H9 (cell line): ENCODE results near the gene TUBA1A. TPM values are rescaled to one million over a fixed set of nuclear protein-coding genes. Genes with fewer than 3 reads are reported as not detected.

Experiments used
- DNase-seq: peaks from one replicate; pipeline ENCODE4 v3.0.0-alpha.2; 2017
- H2AFZ ChIP-seq: one replicate; pipeline ENCODE4 v1.6.1; 2013; ENCODE audit warnings: mild to moderate bottlenecking, low read length, control low read depth, moderate library complexity
- H2AK5ac ChIP-seq: 2 replicates; pipeline ENCODE4 v1.6.1; 2013; ENCODE audit warnings: low read length, control low read depth, mixed read lengths; ENCODE audit not compliant: insufficient read length
- H2BK120ac ChIP-seq: one replicate; pipeline ENCODE4 v1.6.1; 2013; ENCODE audit warnings: low read depth, mild to moderate bottlenecking, low read length, control low read depth, inconsistent platforms; ENCODE audit not compliant: poor library complexity, severe bottlenecking
- H2BK12ac ChIP-seq: 2 replicates; pipeline ENCODE4 v1.6.1; 2013; ENCODE audit warnings: low read length, control low read depth, mixed read lengths, low read depth; ENCODE audit not compliant: insufficient read length
- H2BK15ac ChIP-seq: 2 replicates; pipeline ENCODE4 v1.6.1; 2013; ENCODE audit warnings: low read depth, low read length, control low read depth
- H2BK20ac ChIP-seq: one replicate; pipeline ENCODE4 v1.6.1; 2013; ENCODE audit warnings: low read depth, mild to moderate bottlenecking, low read length, control low read depth, inconsistent platforms; ENCODE audit not compliant: poor library complexity, severe bottlenecking
- H2BK5ac ChIP-seq: 2 replicates; pipeline ENCODE4 v1.6.1; 2013; ENCODE audit warnings: low read length, control low read depth, mixed read lengths; ENCODE audit not compliant: insufficient read length
- H3K14ac ChIP-seq: 2 replicates; pipeline ENCODE4 v1.6.1; 2013; ENCODE audit warnings: low read length, control low read depth; ENCODE audit not compliant: insufficient read depth
- H3K18ac ChIP-seq: 2 replicates; pipeline ENCODE4 v1.6.1; 2013; ENCODE audit warnings: low read depth, mild to moderate bottlenecking, mixed read lengths, low read length, control low read depth; ENCODE audit not compliant: insufficient read length
- H3K23ac ChIP-seq: 2 replicates; pipeline ENCODE4 v1.6.1; 2013; ENCODE audit warnings: low read length, control low read depth, mixed read lengths, low read depth; ENCODE audit not compliant: insufficient read length
- H3K23me2 ChIP-seq: 2 replicates; pipeline ENCODE4 v1.6.1; 2013; ENCODE audit warnings: low read depth, mild to moderate bottlenecking, mixed read lengths, low read length, control low read depth; ENCODE audit not compliant: insufficient read length, poor library complexity, severe bottlenecking
- H3K27ac ChIP-seq: 2 replicates; pipeline ENCODE4 v1.5.1; 2013; ENCODE audit warnings: low read length, control low read depth, mixed read lengths, low read depth; ENCODE audit not compliant: insufficient read length
- H3K27me3 ChIP-seq: 2 replicates; pipeline ENCODE4 v1.6.1; 2013; ENCODE audit warnings: low read length, control low read depth, inconsistent platforms; ENCODE audit not compliant: insufficient read depth
- H3K4ac ChIP-seq: 2 replicates; pipeline ENCODE4 v1.6.1; 2013; ENCODE audit warnings: low read depth, mild to moderate bottlenecking, control low read depth, inconsistent platforms, low read length, moderate library complexity
- H3K4me1 ChIP-seq: 2 replicates; pipeline ENCODE4 v1.6.1; 2013; ENCODE audit warnings: low read length, control low read depth, inconsistent platforms; ENCODE audit not compliant: insufficient read depth
- H3K4me2 ChIP-seq: 2 replicates; pipeline ENCODE4 v1.6.1; 2013; ENCODE audit warnings: low read length, control low read depth, mixed read lengths; ENCODE audit not compliant: insufficient read length, insufficient read depth
- H3K56ac ChIP-seq: 2 replicates; pipeline ENCODE4 v1.6.1; 2013; ENCODE audit warnings: low read depth, mild to moderate bottlenecking, mixed read lengths, low read length, control low read depth; ENCODE audit not compliant: insufficient read length
- H3K79me1 ChIP-seq: 2 replicates; pipeline ENCODE4 v1.6.1; 2013; ENCODE audit warnings: low read depth, mild to moderate bottlenecking, moderate library complexity, low read length, control low read depth, inconsistent platforms; ENCODE audit not compliant: insufficient read depth, poor library complexity, severe bottlenecking
- H3K79me2 ChIP-seq: 2 replicates; pipeline ENCODE4 v1.6.1; 2013; ENCODE audit warnings: low read length, control low read depth, inconsistent platforms; ENCODE audit not compliant: insufficient read depth
- H3K9ac ChIP-seq: 2 replicates; pipeline ENCODE4 v1.6.1; 2013; ENCODE audit warnings: low read length, control low read depth, mixed read lengths; ENCODE audit not compliant: insufficient read length; ENCODE audit errors: extremely low read depth
- H3K9me3 ChIP-seq: one replicate; pipeline ENCODE4 v1.6.1; 2013; ENCODE audit warnings: low read depth, low read length, inconsistent platforms; ENCODE audit not compliant: control insufficient read depth
- H3T11ph ChIP-seq: one replicate; pipeline ENCODE4 v1.6.1; 2013; ENCODE audit warnings: mild to moderate bottlenecking, low read length, control low read depth, inconsistent platforms
- H4K20me1 ChIP-seq: one replicate; pipeline ENCODE4 v1.6.1; 2013; ENCODE audit not compliant: control insufficient read depth, insufficient read length, insufficient read depth
- H4K5ac ChIP-seq: 2 replicates; pipeline ENCODE4 v1.6.1; 2013; ENCODE audit warnings: low read depth, mild to moderate bottlenecking, mixed read lengths, low read length, control low read depth; ENCODE audit not compliant: insufficient read length
- H4K8ac ChIP-seq: replicated peaks from 2 replicates; pipeline ENCODE4 v1.6.1; 2013; ENCODE audit warnings: low read length, control low read depth, mixed read lengths, low read depth; ENCODE audit not compliant: insufficient read length
- H4K91ac ChIP-seq: 2 replicates; pipeline ENCODE4 v1.6.1; 2013; ENCODE audit warnings: low read depth, mild to moderate bottlenecking, moderate library complexity, mixed read lengths, low read length, control low read depth; ENCODE audit not compliant: insufficient read length
- H3K27ac Mint-ChIP-seq, 3 experiments: 2 replicates in 2 of 3; 3 replicates in 1 of 3; pipeline ENCODE4 v1.8.0; 2020 to 2021; ENCODE audit warnings: mixed read lengths in 3 of 3, mild to moderate bottlenecking in 1 of 3, moderate library complexity in 1 of 3
- H3K27me3 Mint-ChIP-seq: 2 replicates; pipeline ENCODE4 v1.8.0; 2021; ENCODE audit warnings: low read depth, mild to moderate bottlenecking, moderate library complexity, mixed read lengths
- H3K36me3 Mint-ChIP-seq, 3 experiments: 2 replicates in 2 of 3; 3 replicates in 1 of 3; pipeline ENCODE4 v1.8.0; 2020 to 2021; ENCODE audit warnings: low read depth in 3 of 3, mixed read lengths in 3 of 3; ENCODE audit not compliant: insufficient read depth in 1 of 3
- H3K4me1 Mint-ChIP-seq, 2 experiments: 2 replicates each; pipeline ENCODE4 v1.8.0; 2020; ENCODE audit warnings: mixed read lengths in 2 of 2
- H3K4me3 Mint-ChIP-seq, 2 experiments: 2 replicates in 1 of 2; 3 replicates in 1 of 2; pipeline ENCODE4 v1.8.0; 2020 to 2021; ENCODE audit warnings: mild to moderate bottlenecking in 2 of 2, mixed read lengths in 2 of 2, moderate library complexity in 1 of 2
- H3K9me3 Mint-ChIP-seq, 2 experiments: 2 replicates in 1 of 2; 3 replicates in 1 of 2; pipeline ENCODE4 v1.8.0; 2020; ENCODE audit warnings: mild to moderate bottlenecking in 2 of 2, mixed read lengths in 2 of 2, moderate library complexity in 1 of 2
- WGBS: extraction: QIAGEN DNeasy Blood & Tissue Kit; methylation state at CpG from one replicate; pipeline ENCODE4 v1.1.7; 2013; ENCODE audit warnings: missing lambda C conversion rate, low lambda C conversion rate, mixed read lengths; ENCODE audit not compliant: insufficient read length; ENCODE audit errors: extremely low coverage; 5-methylcytosine and 5-hydroxymethylcytosine counted together
- total RNA-seq: library from RNA; stranded (reverse); gene quantifications from 2 replicates; pipeline ENCODE4 v1.2.1, GENCODE V29; 2021
- TF ChIP-seq, protein P1 (sequence below): fragments of 200-600 bp; sonication (generic); conservative IDR thresholded peaks from 3 replicates; pipeline ENCODE4 v1.8.0; 2021; ENCODE audit warnings: antibody characterized with exemption, mild to moderate bottlenecking

The TUBA1A gene
- total RNA-seq, 1 experiment from 2014 or later: 149 TPM

GRCh38 chr12:49174218-49174617 lies 14.7 kb downstream of the TUBA1A start:
- no peak overlapping the region for H3K18ac ChIP-seq
- TF ChIP-seq, protein P1, sequence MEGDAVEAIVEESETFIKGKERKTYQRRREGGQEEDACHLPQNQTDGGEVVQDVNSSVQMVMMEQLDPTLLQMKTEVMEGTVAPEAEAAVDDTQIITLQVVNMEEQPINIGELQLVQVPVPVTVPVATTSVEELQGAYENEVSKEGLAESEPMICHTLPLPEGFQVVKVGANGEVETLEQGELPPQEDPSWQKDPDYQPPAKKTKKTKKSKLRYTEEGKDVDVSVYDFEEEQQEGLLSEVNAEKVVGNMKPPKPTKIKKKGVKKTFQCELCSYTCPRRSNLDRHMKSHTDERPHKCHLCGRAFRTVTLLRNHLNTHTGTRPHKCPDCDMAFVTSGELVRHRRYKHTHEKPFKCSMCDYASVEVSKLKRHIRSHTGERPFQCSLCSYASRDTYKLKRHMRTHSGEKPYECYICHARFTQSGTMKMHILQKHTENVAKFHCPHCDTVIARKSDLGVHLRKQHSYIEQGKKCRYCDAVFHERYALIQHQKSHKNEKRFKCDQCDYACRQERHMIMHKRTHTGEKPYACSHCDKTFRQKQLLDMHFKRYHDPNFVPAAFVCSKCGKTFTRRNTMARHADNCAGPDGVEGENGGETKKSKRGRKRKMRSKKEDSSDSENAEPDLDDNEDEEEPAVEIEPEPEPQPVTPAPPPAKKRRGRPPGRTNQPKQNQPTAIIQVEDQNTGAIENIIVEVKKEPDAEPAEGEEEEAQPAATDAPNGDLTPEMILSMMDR: no peak
- H3K4me2 ChIP-seq: no peak overlapping the region
- H3T11ph ChIP-seq: no peak overlapping the region
- no peaks in the 10 kb centered on the region for H3K9me3 ChIP-seq
- no peaks in the 10 kb centered on the region for H3K4me1 ChIP-seq
- no peaks in the 10 kb centered on the region for H3K79me1 ChIP-seq
- no peak overlapping the region for H4K5ac ChIP-seq
- no CpG with 5 or more reads among the region's 5 CpGs for WGBS
- no peaks in the 10 kb centered on the region for H3K23me2 ChIP-seq
- no peak overlapping the region for H2BK20ac ChIP-seq
- no peak for DNase-seq
- H2AK5ac ChIP-seq: no peak overlapping the region
- Mint-ChIP-seq H3K4me1 (no peaks in the 10 kb centered on the region), H3K27me3 (peaks cover 3% of the 10 kb centered on the region; the same call in 1 of the 2 replicates), H3K4me3 (no peak overlapping the region), H3K36me3 (no peaks in the 10 kb centered on the region), H3K27ac (no peak overlapping the region), H3K9me3 (no peaks in the 10 kb centered on the region)
- no peak overlapping the region for H2AFZ ChIP-seq
- no peak overlapping the region for H2BK120ac ChIP-seq
- no peak overlapping the region for H3K56ac ChIP-seq
- no peak overlapping the region for H3K27ac ChIP-seq
- H4K20me1 ChIP-seq: no peaks in the 10 kb centered on the region
- no peak overlapping the region for H4K91ac ChIP-seq
- H2BK5ac ChIP-seq: no peak overlapping the region
- no peak overlapping the region for H2BK12ac ChIP-seq
- H4K8ac ChIP-seq: no peak overlapping the region
- H3K79me2 ChIP-seq: no peaks in the 10 kb centered on the region
- H3K14ac ChIP-seq: no peak overlapping the region
- no peak overlapping the region for H3K4ac ChIP-seq
- no peak overlapping the region for H2BK15ac ChIP-seq
- H3K23ac ChIP-seq: no peak overlapping the region
- no peak overlapping the region for H3K9ac ChIP-seq
- no peaks in the 10 kb centered on the region for H3K27me3 ChIP-seq
